ENCODE results near the gene PRKCH. TPM values are rescaled to one million over a fixed set of nuclear protein-coding genes. Genes with fewer than 3 reads are reported as not detected.

The PRKCH gene
- total RNA-seq, 1 experiment from 2014 or later: 5.2 TPM

DNA sequence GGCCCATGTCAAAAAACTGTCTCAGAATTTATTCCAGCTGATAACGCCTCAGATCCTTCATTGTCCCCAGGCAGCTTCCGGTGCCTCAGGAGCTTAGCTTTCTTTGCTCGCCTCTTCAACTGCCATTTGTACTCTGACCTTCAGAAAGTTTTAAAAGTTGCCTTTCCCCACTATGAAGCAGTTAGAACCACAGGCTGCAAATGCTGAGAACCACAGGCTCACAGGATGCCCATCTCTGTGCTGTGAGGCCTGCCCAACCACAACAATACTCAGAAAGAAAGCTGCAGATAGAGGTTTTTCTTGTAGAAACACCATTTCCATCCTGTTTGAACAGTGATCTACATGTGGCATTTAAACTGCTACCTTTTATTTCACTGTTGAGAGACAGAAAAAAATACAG lies 131.1 kb downstream of the PRKCH start:
- no peaks in the 10 kb centered on the region for H3K79me2 ChIP-seq (ENCODE audit: insufficient read depth, low read length)
- H3K18ac ChIP-seq (ENCODE audit: insufficient read length, low read depth, low read length): no peak overlapping the region
- no peak overlapping the region for H3T11ph ChIP-seq (ENCODE audit: low read length)
- no peaks in the 10 kb centered on the region for H3K79me1 ChIP-seq (ENCODE audit: insufficient read depth, low read depth, low read length, poor library complexity, severe bottlenecking)
- no peaks in the 10 kb centered on the region for H3K23me2 ChIP-seq (ENCODE audit: insufficient read length, low read depth, low read length, poor library complexity, severe bottlenecking)
- no peak overlapping the region for H3K14ac ChIP-seq (ENCODE audit: insufficient read depth, low read length)
- H2BK120ac ChIP-seq (ENCODE audit: low read depth, low read length, poor library complexity, severe bottlenecking): no peak overlapping the region
- no peak overlapping the region for H3K56ac ChIP-seq (ENCODE audit: insufficient read length, low read depth, low read length)
- no peak overlapping the region for H3K4me2 ChIP-seq (ENCODE audit: insufficient read depth, insufficient read length, low read length)
- WGBS (ENCODE audit: extremely low coverage, insufficient read length, low lambda C conversion rate): no CpG with 5 or more reads among the region's 3 CpGs
- no peaks in the 10 kb centered on the region for H3K9me3 ChIP-seq (ENCODE audit: control insufficient read depth, low read depth, low read length)
- no peak overlapping the region for H2BK5ac ChIP-seq (ENCODE audit: insufficient read length, low read length)
- peak overlapping the region in 1 of 3 experiments; percentile 16; a peak in 1 of 7 replicates for H3K27ac Mint-ChIP-seq
- no peaks in the 10 kb centered on the region for H3K4me1 ChIP-seq (ENCODE audit: insufficient read depth, low read length)
- no peak overlapping the region for H3K27ac ChIP-seq (ENCODE audit: insufficient read length, low read depth, low read length)
- H4K91ac ChIP-seq (ENCODE audit: insufficient read length, low read depth, low read length): no peak overlapping the region
- no peak for DNase-seq
- no peak overlapping the region for H2AK5ac ChIP-seq (ENCODE audit: insufficient read length, low read length)
- H3K23ac ChIP-seq (ENCODE audit: insufficient read length, low read depth, low read length): no peak overlapping the region
- no peak overlapping the region for H3K9ac ChIP-seq (ENCODE audit: extremely low read depth, insufficient read length, low read length)
- peaks cover 2 to 14% of the 10 kb centered on the region in 2 experiments; a peak in 3 of 4 replicates for H3K4me1 Mint-ChIP-seq
- H3K4ac ChIP-seq (ENCODE audit: low read depth, low read length): no peak overlapping the region
- no peaks in the 10 kb centered on the region for H3K27me3 Mint-ChIP-seq (ENCODE audit: low read depth)
- 0 out of 7 replicates have a peak, but pooled peaks cover 0 to 1% (median 0%) of the 10 kb centered on the region in 3 experiments for H3K36me3 Mint-ChIP-seq (ENCODE audit: insufficient read depth in 1 of 3, low read depth in 3 of 3)
- no peak overlapping the region for H4K5ac ChIP-seq (ENCODE audit: insufficient read length, low read depth, low read length)
- H2BK20ac ChIP-seq (ENCODE audit: low read depth, low read length, poor library complexity, severe bottlenecking): no peak overlapping the region
- no peak overlapping the region for H2BK15ac ChIP-seq (ENCODE audit: low read depth, low read length)
- no peak overlapping the region for H4K8ac ChIP-seq (replicated peaks; ENCODE audit: insufficient read length, low read depth, low read length)
- no peaks in the 10 kb centered on the region for H3K9me3 Mint-ChIP-seq
- no peak overlapping the region for H2AFZ ChIP-seq (ENCODE audit: low read length)
- TF ChIP-seq CTCF (conservative IDR thresholded peaks at IDR 0.05): no peak
- no peak overlapping the region for H2BK12ac ChIP-seq (ENCODE audit: insufficient read length, low read depth, low read length)
- no peak overlapping the region for H3K4me3 Mint-ChIP-seq
- no peaks in the 10 kb centered on the region for H3K27me3 ChIP-seq (ENCODE audit: insufficient read depth, low read length)
- H4K20me1 ChIP-seq (ENCODE audit: control insufficient read depth, insufficient read depth, insufficient read length): no peaks in the 10 kb centered on the region
